SW480 (cell line): ENCODE data around the gene BCAS1.

Experiments used
- DNase-seq: peaks from one replicate; pipeline ENCODE4 v3.0.0-alpha.2; 2016; ENCODE audit warnings: low spot score

The BCAS1 gene

GRCh38 chr20:53960579-53961272 lies 109.7 kb downstream of the BCAS1 start:
- no peak for DNase-seq

GRCh38 chr20:53959911-53960578 lies 110.3 kb downstream of the BCAS1 start:
- DNase-seq: no peak

GRCh38 chr20:53958260-53958659 lies 112.1 kb downstream of the BCAS1 start:
- no peak for DNase-seq

GRCh38 chr20:53957451-53958172 lies 112.8 kb downstream of the BCAS1 start:
- no peak for DNase-seq

GRCh38 chr20:53956013-53956715 lies 114.2 kb downstream of the BCAS1 start:
- no peak for DNase-seq

GRCh38 chr20:53954723-53955658 lies 115.4 kb downstream of the BCAS1 start:
- DNase-seq: no peak

- no peak for DNase-seq
Observed at GRCh38 chr20:53952528-53953096, 117.8 kb downstream of the BCAS1 start.

GRCh38 chr20:53950578-53950977 lies 119.8 kb downstream of the BCAS1 start:
- no peak for DNase-seq

GRCh38 chr20:53950031-53950430 lies 120.4 kb downstream of the BCAS1 start:
- no peak for DNase-seq

- DNase-seq: peak; percentile 94
Observed at GRCh38 chr20:53949319-53949839, 121.0 kb downstream of the BCAS1 start.

- DNase-seq: no peak
Observed at GRCh38 chr20:53948383-53949318, 121.7 kb downstream of the BCAS1 start.

- no peak for DNase-seq
Observed at GRCh38 chr20:53947501-53948195, 122.7 kb downstream of the BCAS1 start.

- DNase-seq: no peak
Observed at GRCh38 chr20:53946106-53946505, 124.3 kb downstream of the BCAS1 start.

- no peak for DNase-seq
Observed at GRCh38 chr20:53945478-53945877, 124.9 kb downstream of the BCAS1 start.

- DNase-seq: no peak
Observed at GRCh38 chr20:53944796-53945195, 125.6 kb downstream of the BCAS1 start.

- DNase-seq: peak; percentile 44
Observed at GRCh38 chr20:53943522-53944291, 126.7 kb downstream of the BCAS1 start.

- no peak for DNase-seq
Observed at GRCh38 chr20:53942973-53943372, 127.4 kb downstream of the BCAS1 start.

- no peak for DNase-seq
Observed at GRCh38 chr20:53942472-53942816, 128.0 kb downstream of the BCAS1 start.
